GM12892 (cell line): ENCODE data around the gene APOC1.

Experiments
- POLR2A ChIP-seq: IDR thresholded peaks from 2 replicates; pipeline ENCODE4 v1.6.1; 2011; ENCODE audit warnings: low read depth, low read length, control low read depth
- POLR2AphosphoS5 ChIP-seq: IDR thresholded peaks from 2 replicates; pipeline ENCODE4 v1.6.1; 2011; ENCODE audit warnings: low read depth, low read length, control low read depth

DNA sequence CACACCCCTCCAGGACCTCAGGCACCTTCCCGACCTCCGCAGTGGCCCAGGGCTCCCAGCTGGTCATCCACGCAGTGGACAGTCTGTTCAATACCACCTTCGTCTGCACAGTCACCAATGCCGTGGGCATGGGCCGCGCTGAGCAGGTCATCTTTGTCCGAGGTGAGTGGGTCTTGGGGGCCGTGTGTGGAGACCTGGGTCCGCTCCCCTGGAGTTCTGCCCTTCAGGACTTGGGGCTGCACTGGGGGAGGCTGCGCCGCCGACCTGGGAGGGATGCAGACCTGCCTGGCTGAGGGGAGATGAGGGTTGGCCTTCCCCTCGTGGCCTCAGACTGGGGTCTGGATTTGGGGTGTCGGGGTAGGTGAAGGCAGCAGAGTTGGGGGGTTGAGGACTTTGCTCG, 40.1 kb upstream of the APOC1 start:
- TF ChIP-seq POLR2A (no peak), POLR2AphosphoS5 (no peak)
